ENCODE data around the gene ATP10B.

- TF ChIP-seq CTCF (IDR thresholded peaks at IDR 0.05): no peak
- TF ChIP-seq POLR2A (IDR thresholded peaks at IDR 0.05): no peak
Observed at GRCh38 chr5:160548949-160549645, 302.9 kb downstream of the ATP10B start.
